Right hindlimb (tissue), 1 donor: ENCODE results near the gene ESRRG.

ENCODE experiments used
- DNase-seq: peaks from one replicate; pipeline ENCODE4 v3.0.0-alpha.2; 2018

Gene ESRRG

GRCh38 chr1:216626394-216627067 is 96.7 kb downstream of the ESRRG start:
- no peak for DNase-seq

- no peak for DNase-seq
These were observed 101.7 kb downstream of the ESRRG start for GRCh38 chr1:216621536-216621935.

DNA sequence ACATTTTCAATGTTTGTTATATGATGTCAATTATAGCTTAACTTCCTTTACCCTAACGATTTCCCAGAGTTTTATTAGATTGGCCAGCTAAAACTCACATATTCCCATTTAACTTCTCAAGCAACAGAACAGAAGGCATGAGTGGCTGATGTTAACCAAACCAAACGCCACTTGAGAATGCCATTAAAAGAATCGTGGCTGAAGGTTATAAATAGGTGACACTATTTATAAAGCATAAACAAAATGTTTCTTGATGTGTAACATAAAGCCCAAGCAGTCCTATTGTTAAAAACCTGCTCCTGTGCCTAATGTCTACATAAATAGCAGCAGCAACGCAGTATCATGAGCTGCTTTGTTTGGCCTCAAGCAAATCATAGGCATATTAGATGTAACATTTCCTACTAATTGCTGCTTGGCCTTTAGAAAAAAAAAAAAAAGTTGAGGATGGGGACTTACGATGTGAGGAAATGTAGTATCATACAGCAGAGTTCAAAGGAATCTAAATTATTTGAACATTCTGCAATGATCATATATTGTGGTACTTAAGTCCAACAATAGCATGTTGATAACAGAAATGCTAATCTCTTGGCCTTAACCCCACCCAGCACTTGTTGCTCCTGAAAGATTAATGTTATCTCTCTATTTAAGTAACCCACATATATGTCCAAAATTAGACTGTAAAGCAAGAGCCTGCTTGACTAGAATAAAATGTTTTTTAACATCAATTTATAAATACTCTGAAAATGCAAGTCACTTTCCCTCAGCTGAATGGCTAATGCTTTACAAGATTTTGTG is 106.0 kb downstream of the ESRRG start:
- no peak for DNase-seq

- no peak for DNase-seq
These were observed 106.8 kb downstream of the ESRRG start for GRCh38 chr1:216616425-216616824.

GRCh38 chr1:216614011-216614934 is 109.0 kb downstream of the ESRRG start:
- no peak for DNase-seq

DNA sequence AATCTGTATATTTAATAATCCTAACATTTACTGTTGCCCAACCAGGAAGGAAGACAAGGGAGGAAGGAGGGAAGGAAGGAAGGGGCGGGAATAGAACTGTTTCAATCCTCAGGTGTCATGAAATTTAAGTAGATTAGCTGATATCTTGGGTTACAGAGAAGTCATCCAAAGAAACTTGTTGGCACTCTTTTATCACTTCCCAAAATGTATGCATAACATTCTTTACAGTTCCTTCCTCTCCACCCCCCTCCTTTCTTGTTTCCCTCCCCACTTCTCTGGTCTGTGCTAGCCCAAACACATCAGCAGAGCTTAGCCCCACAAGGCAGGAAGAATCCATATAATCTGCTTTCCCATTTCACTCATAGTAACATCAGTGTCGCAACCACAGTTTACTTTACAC is 110.9 kb downstream of the ESRRG start:
- DNase-seq = no peak

DNA sequence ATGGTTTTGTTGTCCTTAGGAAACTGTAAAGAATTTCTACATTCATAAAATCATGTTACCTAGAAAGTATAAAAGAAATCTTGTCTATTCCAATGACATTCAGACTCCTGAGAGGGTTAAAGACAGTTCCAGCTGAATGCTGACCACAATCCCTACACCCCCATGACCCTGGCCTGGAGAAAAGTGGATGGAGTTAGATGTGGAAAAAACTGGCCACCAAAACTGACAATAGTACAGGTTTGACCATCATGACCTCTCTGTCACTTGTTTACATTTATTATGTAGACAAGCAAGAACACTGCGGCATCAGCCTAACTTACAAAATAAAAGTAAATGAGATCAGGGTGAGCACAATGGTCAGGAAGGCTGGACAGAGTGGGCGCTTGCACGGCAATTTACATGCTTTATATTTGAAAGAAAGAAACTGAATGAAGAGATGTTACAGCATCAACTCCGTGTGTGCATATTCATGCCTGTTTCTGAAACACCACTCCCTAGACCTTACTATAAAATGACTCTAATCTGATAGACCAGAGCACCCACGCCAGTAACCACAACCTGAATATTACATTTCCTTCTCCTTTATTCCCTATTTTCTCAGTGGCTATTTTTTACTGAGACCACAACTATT is 116.0 kb downstream of the ESRRG start:
- DNase-seq = no peak

DNA sequence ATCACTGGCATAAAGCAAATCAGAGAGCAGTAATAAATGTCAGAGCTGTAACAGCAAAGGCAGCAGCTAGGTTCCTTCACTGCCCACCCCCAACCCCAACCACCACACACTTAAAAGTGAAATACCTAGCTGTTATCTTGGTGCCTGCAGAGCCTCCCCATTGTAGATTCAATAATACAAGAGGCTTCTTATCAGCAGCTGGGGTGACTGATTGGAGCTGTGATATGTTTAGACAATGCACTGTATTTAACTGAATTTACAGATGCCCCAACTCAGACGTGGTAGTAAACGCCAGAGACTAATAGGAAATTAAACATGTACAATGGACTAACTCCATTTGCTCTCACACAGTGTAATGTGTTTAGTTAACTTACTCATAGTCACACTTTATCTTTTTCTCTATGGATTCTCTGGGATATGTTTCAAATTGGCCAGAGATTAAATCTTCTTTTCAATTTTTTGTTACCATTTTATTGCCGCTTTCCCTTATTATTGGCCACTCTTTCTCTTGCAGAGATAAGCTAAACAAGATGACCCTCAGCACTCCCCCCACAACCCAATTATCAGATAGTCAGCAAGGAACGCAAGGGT is 117.1 kb downstream of the ESRRG start:
- DNase-seq = no peak

DNA sequence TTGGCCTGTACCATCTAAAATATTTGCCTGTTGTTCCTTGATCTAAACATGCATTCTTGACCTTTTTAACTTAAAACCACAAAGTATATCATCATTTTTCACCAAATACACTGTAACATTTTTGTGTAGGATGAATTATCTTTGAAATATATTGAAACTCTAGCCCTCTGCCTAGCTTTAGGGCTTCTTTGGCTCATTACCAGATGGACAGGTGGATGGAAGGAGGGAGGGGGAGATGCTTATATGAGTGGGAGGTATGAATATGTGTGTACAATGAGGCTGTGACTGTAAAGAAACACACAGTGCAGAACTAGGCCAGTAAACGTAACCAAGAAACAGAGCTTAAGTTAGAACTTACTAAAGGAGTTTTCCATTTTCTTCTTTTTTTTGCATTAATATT is 118.5 kb downstream of the ESRRG start:
- DNase-seq = no peak

- DNase-seq = peak; percentile 85
These were observed 122.3 kb downstream of the ESRRG start for GRCh38 chr1:216600730-216601609.

- DNase-seq = no peak
These were observed 123.4 kb downstream of the ESRRG start for GRCh38 chr1:216599851-216600250.

GRCh38 chr1:216598448-216598847 is 124.8 kb downstream of the ESRRG start:
- no peak for DNase-seq

DNA sequence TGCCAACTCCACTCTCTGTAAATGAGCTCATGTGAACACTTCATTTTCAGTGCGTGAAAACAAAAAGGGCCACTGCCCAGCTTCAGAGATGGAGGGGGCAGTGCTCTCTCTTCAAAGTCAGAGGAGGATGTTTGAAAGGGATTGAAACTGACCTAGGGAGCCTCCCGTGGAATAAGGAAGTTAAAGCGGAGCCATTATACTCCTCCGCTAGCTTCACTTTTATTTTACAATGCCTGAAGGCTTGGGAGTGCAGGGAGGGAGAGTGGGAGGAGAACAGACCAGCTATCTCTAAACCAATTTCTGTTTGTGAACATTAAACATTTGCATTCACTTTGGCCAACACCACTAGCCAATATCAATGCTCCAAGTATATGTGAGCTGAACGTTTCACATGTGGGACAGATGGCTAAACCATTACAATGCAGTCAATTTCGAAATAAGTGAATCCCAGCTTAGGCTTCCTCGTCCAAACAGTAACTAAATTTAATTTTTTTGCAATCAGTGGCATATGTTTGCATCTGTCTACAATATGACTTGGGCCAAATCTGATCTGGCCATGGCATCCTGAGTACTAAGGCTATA is 126.9 kb downstream of the ESRRG start:
- no peak for DNase-seq

DNA sequence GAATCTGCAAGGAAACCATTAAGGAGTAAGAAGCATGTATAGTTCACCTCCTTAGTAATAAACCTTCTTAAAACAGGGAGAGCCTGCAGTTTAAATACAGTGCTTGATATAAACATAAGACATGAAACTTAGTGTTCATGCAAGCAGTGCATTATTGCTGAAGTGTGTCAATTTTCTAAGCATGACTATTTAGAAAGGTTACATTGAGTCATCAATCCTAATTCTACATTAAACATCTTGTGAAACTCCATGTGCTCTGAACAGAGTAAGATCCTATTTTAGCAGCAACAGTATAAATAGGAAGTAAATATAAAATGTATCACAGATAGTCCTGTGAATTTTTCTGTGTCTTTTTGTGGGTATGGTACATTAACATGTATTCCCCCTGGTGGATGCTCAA is 135.5 kb downstream of the ESRRG start:
- DNase-seq = no peak

DNA sequence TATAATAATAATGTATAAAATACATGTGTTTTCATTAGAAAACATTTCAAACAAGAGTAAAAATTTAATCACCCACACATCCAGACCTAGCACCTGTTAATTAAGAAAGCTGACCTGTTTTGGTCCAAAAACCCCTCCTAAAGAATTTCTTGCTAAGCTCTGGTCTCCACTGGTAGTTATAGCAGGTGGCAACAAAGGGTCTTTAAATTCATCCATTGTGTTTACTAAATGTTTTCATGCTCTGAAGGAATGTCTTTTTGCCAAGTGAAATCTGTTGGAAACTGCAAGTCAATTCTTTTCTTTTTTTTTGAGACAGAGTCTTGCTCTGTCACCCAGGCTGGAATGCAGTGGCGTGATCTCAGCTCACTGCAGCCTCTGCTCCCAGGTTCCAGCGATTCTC is 141.1 kb downstream of the ESRRG start:
- no peak for DNase-seq

DNA sequence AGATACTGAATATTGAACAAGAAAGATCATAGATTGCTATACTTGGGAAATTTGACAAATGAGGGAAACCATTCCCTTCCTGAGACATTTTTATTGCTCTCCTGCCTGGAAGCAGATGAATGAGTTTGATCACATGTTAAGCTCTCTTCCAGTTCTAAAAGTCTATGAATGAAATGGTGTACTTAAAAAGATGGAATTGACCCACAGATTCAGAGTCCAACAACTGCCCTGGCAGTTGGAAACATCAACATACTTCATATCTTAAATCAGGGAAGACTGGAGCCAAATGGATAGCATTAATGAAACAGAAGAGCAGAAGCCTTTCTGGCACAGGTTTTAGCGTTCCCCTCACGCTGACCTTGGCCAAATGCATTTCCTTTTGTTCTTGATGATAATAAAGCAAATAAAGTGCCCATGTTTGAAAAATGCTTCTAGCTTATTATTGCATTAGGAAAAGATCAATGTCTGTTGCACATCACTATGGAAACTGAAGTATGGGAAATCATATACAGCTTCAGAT is 142.6 kb downstream of the ESRRG start:
- no peak for DNase-seq

GRCh38 chr1:216576234-216576937 is 146.8 kb downstream of the ESRRG start:
- DNase-seq = no peak

DNA sequence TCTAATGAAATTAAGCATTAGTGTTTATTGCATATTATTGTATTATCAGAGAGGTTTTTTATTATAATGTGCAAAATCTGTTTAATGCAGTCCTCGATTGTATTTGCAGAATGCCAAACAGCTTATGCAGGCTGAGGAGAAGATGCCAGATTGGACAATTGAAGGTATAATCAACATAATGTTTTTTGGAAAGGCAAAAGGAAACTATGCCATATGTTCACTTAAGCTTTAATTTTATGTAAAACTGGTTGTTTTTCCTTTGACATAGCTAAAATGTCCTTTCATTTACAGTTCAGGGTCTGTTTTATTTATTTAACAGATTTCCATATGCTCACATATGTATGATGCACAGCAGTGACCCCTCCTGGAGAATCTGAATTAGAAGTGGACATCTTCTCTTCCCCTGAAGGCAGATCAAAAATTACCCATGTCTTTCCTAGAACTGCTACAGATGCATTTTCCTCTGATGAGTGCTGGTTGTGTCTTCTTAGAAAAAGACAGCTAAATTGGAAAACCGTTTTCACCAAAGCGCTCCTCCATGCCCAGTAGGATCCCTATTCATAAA is 156.5 kb downstream of the ESRRG start:
- DNase-seq = no peak

GRCh38 chr1:216563087-216563486 is 160.1 kb downstream of the ESRRG start:
- no peak for DNase-seq

DNA sequence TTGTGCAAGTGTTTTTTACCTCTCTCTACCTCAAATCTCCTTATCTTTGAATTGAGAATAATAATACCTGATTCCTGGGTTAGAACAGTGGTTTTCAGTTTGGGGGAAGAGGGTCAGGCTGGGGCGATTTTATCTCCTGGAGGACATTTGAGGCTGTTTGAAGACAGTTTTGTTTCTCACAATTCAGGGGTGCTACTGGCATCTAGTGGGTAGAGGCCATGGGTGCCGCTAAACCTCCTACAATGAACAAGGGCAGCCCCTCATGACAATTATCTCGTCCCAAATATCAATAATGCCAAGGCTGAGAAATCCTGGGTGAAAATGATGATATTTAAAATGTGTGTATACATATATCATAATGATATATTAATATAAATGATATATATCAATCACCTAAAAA is 160.8 kb downstream of the ESRRG start:
- DNase-seq = no peak
